Posterior vena cava (tissue), 2 donors: ENCODE data around the gene JADE1. TPM values are rescaled to one million over a fixed set of nuclear protein-coding genes. Genes with fewer than 3 reads are reported as not detected.

Experiments
- DNase-seq: peaks from one replicate; pipeline ENCODE4 v3.0.0-alpha.2; 2020; ENCODE audit warnings: low spot score
- intact Hi-C, 2 donors: fragments of 100-400 bp; cut with DNase I; formaldehyde crosslinking; loops; one replicate each; pipeline versions ENCODE4 v1.14.1 to v1.14.2; 2022 to 2023
- total RNA-seq, 2 donors: library from RNA; stranded (reverse); fragmentation: NEBNext Ultra II Directional; extraction: Animal tissue kit (Norgen Biotek cat#: 25700); gene quantifications; one replicate each; pipeline ENCODE4 v1.2.1, GENCODE V29; 2021
- donor health status: DM: yes; HTN: yes; CAD: no.
- donor health status: DM: yes; HTN: yes; CAD: no.

JADE1 gene
- total RNA-seq, 2 donors from 2014 or later: 36.6 to 46.1 TPM

DNA sequence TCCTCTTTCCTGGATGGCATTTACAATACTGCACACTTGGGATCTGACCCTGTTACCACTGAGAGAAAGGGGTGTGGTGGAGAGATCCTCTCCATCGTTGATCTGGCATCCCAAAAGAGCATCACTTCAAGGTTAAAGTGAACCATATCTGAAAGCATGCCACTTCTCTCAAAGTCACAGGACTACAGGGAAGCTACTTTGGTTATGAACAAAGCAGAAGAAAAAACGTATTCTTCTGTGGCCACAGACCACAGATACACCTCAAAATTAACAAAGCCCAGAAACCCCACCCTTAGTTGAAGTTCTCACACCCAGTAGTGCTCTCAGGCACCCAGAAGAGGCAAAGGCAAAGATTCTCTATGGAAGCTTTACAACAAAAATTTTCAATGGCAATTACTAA is 108.3 kb downstream of the JADE1 start:
- intact Hi-C loops: no loop called here
- no peak for DNase-seq

DNA sequence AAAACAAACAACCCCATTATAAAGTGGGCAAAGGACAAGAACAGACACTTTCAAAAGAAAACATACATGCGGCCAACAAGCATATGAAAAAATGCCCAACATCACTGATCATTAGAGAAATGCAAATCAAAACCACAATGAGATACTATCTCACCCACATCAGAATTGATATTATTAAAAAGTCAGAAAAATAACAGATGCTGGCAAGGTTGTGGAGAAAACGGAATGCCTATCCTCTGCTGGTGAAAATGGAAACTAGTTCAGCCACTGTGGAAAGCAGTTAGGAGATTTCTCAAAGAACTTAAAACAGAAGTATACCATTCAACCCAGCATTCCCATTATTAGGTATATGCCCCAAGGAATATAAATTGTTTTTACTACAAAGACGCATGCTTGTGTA is 112.5 kb downstream of the JADE1 start:
- DNase-seq: no peak
- intact Hi-C loops: no loop called here
